Stomach (tissue), 9 donors: ENCODE measurements around the gene TMEM238L. TPM values are rescaled to one million over a fixed set of nuclear protein-coding genes. Genes with fewer than 3 reads are reported as not detected.

Experiments
- DNase-seq, 2 donors: peaks; one replicate each; pipeline versions ENCODE4 v3.0.0 to v3.0.0-alpha.2; 2013 to 2019
- H3K27ac ChIP-seq, 5 donors: fragments of 200-600 bp in 4 of 5; sonication (generic) in 4 of 5; one replicate each; pipeline ENCODE4 v1.5.1; 2013 to 2019; ENCODE audit warnings: mild to moderate bottlenecking in 1 of 5, moderate library complexity in 1 of 5
- H3K27me3 ChIP-seq, 3 donors: fragments of 200-600 bp; sonication (generic); one replicate each; pipeline ENCODE4 v1.5.1; 2017 to 2019; ENCODE audit warnings: mixed run types in 1 of 3
- H3K36me3 ChIP-seq, 4 donors: fragments of 200-600 bp; sonication (generic); 1 replicate in 3 of 4; 2 replicates in 1 of 4; pipeline ENCODE4 v1.5.1; 2016 to 2019
- H3K4me1 ChIP-seq, 4 donors: fragments of 200-600 bp; sonication (generic); one replicate each; pipeline ENCODE4 v1.5.1; 2016 to 2019
- H3K4me3 ChIP-seq, 4 donors: fragments of 200-600 bp; sonication (generic) in 3 of 4; one replicate each; pipeline ENCODE4 v1.5.1; 2016 to 2019; ENCODE audit warnings: mild to moderate bottlenecking in 1 of 4
- H3K9me3 ChIP-seq, 4 donors: fragments of 200-600 bp; sonication (generic); one replicate each; pipeline ENCODE4 v1.5.1; 2016 to 2019
- EP300 ChIP-seq: sonication (generic); formaldehyde crosslinking; IDR thresholded peaks from one replicate; pipeline ENCODE4 v1.6.1; 2017; ENCODE audit warnings: antibody characterized with exemption
- POLR2A ChIP-seq, 4 donors: fragments of 450-650 bp; IDR thresholded peaks; one replicate each; pipeline ENCODE4 v1.6.1; 2016; ENCODE audit warnings: antibody characterized with exemption in 4 of 4, control low read depth in 2 of 4, mild to moderate bottlenecking in 1 of 4, moderate library complexity in 1 of 4
- POLR2AphosphoS5 ChIP-seq, 3 donors: sonication (generic); formaldehyde crosslinking; IDR thresholded peaks; one replicate each; pipeline ENCODE4 v1.6.1; 2016; ENCODE audit warnings: antibody characterized with exemption in 3 of 3
- WGBS, 5 donors: extraction: QIAGEN DNeasy Blood & Tissue Kit in 3 of 5; methylation state at CpG; one replicate each; pipeline versions ENCODE4 v1.1.5 to v1.1.7; 2013 to 2018; 5-methylcytosine and 5-hydroxymethylcytosine counted together
- intact Hi-C: fragments of 100-400 bp; cut with DNase I; formaldehyde crosslinking; loops from one replicate; pipeline ENCODE4 v1.15.1; 2023; ENCODE audit warnings: low total_unique reads
- polyA plus RNA-seq, 3 donors: library from polyadenylated mRNA; stranded (reverse); fragments of 200-250 nt; gene quantifications; one replicate each; pipeline ENCODE4 v1.2.3, GENCODE V29; 2013
- total RNA-seq, 5 donors: library from RNA; depleted of rRNA; stranded (reverse); fragments of >200 nt; gene quantifications; one replicate each; pipeline versions ENCODE4 v1.1.0 to v1.2.3, GENCODE V29; 2014 to 2016
- TF ChIP-seq, protein P1 (sequence below), 7 experiments: fragments of 450-650 bp in 4 of 7; fragments of 200-600 bp in 3 of 7; sonication (generic) in 3 of 7; IDR thresholded peaks; one replicate each; pipeline ENCODE4 v1.5.1; 2016 to 2019; ENCODE audit warnings: antibody characterized with exemption in 7 of 7, control low read depth in 2 of 7, mild to moderate bottlenecking in 1 of 7
- donor health status: healthy with polysubstance abuse.
- donor health status: Bipolar disorder and iron deficiency.
- donor health status: healthy.

The TMEM238L gene
- total and polyA plus RNA-seq, 8 donors = 2.2 to 190 (median 38.2) TPM

DNA sequence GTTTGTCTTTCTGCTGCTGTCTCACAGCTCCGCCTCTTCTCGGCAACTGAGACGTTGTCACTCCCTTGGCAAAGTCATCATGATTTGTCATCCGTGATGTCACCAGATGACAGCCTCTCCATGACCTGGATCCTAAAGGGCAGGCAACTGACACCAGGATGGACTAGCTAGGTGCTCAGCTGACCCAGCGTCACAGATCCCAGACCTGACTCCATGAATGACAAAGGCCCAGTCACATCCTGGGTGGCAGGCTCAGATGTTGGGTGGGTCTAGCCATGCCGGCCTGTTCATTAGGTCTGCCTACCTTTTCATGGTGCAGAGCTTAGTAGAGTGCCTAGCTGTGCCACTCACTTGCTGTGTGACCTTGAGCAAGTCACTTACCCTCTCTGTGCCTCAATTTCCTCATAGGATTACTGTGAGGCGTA is 3.8 kb upstream of the TMEM238L start:
- Histone ChIP-seq H3K27me3 (no peaks in the 10 kb centered on the region), H3K27ac (no peak overlapping the region), H3K4me3 (no peak overlapping the region), H3K36me3 (no peaks in the 10 kb centered on the region), H3K4me1 (peaks cover 9 to 20% (median 14%) of the 10 kb centered on the region in 4 donors), H3K9me3 (no peaks in the 10 kb centered on the region)
- WGBS, 5 donors = 76 to 91% (median 85%) methylated on average over 5 to 7 of the region's 7 CpGs
- TF ChIP-seq POLR2AphosphoS5 (IDR thresholded peaks at IDR 0.05) (no peak), EP300 (no peak), POLR2A (IDR thresholded peaks at IDR 0.05) (no peak)
- TF ChIP-seq, protein P1, sequence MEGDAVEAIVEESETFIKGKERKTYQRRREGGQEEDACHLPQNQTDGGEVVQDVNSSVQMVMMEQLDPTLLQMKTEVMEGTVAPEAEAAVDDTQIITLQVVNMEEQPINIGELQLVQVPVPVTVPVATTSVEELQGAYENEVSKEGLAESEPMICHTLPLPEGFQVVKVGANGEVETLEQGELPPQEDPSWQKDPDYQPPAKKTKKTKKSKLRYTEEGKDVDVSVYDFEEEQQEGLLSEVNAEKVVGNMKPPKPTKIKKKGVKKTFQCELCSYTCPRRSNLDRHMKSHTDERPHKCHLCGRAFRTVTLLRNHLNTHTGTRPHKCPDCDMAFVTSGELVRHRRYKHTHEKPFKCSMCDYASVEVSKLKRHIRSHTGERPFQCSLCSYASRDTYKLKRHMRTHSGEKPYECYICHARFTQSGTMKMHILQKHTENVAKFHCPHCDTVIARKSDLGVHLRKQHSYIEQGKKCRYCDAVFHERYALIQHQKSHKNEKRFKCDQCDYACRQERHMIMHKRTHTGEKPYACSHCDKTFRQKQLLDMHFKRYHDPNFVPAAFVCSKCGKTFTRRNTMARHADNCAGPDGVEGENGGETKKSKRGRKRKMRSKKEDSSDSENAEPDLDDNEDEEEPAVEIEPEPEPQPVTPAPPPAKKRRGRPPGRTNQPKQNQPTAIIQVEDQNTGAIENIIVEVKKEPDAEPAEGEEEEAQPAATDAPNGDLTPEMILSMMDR (IDR thresholded peaks at IDR 0.05) = no peak
- intact Hi-C loops = no loop called here
- no peak for DNase-seq

DNA sequence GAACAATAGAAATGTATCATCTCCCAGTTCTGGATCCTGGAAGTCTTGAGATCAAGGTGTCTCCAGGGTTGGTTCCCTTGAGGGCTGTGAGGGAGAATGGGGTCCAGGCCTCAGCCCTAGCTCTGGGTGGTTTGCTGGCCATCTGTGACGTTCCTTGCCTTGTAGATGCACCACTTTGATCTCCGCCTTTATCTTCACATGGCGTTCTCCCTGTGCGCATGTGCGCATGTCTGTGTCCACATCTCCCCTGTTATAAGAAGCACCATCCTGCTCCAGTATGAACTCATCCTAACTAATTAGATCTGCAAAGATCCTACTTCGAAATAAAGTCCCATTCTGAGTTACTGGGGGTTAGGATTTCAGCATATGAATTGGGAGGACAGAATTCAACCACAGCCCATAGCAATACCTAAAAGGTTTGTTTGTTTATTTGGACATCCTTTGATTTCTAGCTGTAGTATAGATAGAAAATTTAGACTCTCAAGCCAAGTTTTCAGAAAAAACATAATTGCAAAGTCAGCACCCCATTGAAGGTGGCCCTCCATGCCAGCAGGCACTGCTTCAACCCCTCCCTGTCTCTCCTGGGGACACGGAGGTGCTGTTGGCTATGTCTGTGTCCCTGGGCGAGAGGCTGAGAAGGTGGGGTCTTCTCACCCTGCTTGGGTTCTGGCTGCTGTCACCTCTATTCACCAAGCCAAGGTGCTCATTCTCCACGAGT is 2.8 kb upstream of the TMEM238L start:
- no peak overlapping the region for H3K4me3 ChIP-seq
- no peak for DNase-seq
- TF ChIP-seq POLR2AphosphoS5 (IDR thresholded peaks at IDR 0.05) = no peak
- TF ChIP-seq POLR2A (IDR thresholded peaks at IDR 0.05) = no peak
- no peak for TF ChIP-seq EP300
- TF ChIP-seq, protein P1 (IDR thresholded peaks at IDR 0.05) = no peak
- H3K27ac ChIP-seq = peak overlapping the region in 4 of 5 donors; percentile 52 to 96 (median 86)
- WGBS, 5 donors = 76 to 81% (median 78%) methylated on average over 9 of the region's 9 CpGs
- no peaks in the 10 kb centered on the region for H3K9me3 ChIP-seq
- H3K36me3 ChIP-seq = no peaks in the 10 kb centered on the region
- intact Hi-C loops = no loop called here
- peaks cover 8 to 15% (median 13%) of the 10 kb centered on the region in 4 donors for H3K4me1 ChIP-seq
- no peaks in the 10 kb centered on the region for H3K27me3 ChIP-seq

DNA sequence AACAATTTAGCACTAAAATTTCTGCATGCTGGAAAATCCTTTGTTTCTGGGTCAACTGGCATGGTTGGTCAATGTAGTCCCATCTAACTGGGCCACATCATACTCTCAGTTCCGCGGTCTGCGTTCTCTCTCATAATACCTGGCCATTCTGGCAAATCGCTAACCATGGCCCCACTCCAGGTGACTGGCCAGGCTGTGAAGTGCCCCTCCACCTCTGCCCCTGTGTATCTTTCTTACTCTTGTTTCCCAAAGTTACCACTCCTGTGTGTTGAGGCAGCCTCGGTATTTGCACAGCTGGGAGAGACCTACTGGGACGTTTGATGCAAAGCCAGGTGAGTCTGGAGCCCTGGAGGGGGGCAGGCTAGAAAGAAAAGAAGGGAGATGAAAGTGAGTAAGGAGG is 2.0 kb upstream of the TMEM238L start:
- Histone ChIP-seq H3K36me3 (no peaks in the 10 kb centered on the region), H3K27me3 (no peaks in the 10 kb centered on the region), H3K4me1 (peaks cover 8 to 17% (median 15%) of the 10 kb centered on the region in 4 donors), H3K4me3 (no peak overlapping the region), H3K27ac (peak overlapping the region; percentile 9 to 96 (median 86)), H3K9me3 (no peaks in the 10 kb centered on the region)
- intact Hi-C loops = no loop called here
- DNase-seq = peak; percentile 31 to 96
- WGBS, 5 donors = 35 to 80% (median 58%) methylated on average over 6 of the region's 6 CpGs
- peak in 2 of 3 donors; percentile 24 to 55 for TF ChIP-seq POLR2AphosphoS5 (IDR thresholded peaks at IDR 0.05)
- no peak for TF ChIP-seq POLR2A (IDR thresholded peaks at IDR 0.05)

DNA sequence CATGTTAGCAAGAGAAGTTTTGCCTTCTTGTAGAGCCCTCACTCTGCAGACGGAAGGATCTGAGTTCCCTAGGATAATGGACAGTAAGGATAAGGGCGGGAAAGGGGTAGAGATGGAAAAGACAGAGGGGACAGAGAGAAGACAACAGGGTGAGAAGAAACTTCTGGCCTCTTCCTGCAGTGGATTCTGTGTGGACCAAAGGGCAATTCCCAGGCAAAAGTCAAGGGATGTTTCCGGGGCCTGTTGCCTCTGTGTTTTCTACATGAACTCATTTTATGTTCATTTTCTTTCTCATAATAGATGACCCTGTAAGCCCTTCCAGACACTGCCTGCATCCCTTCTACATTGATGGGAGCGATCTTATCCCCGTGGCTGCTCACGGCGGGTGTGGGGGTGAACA is 647 bp upstream of the TMEM238L start:
- Histone ChIP-seq H3K4me1 (peaks cover 8 to 19% (median 16%) of the 10 kb centered on the region in 4 donors), H3K4me3 (peak overlapping the region in 2 of 4 donors; percentile 39 to 46), H3K9me3 (no peaks in the 10 kb centered on the region), H3K36me3 (no peaks in the 10 kb centered on the region), H3K27me3 (no peaks in the 10 kb centered on the region), H3K27ac (peak overlapping the region; percentile 86 to 96 (median 89))
- DNase-seq = no peak
- intact Hi-C loops = no loop called here
- 54 to 75% (median 65%) methylated on average over 7 of the region's 7 CpGs for WGBS, 5 donors
- TF ChIP-seq, protein P1 (IDR thresholded peaks at IDR 0.05) = no peak
- TF ChIP-seq POLR2A (IDR thresholded peaks at IDR 0.05) = no peak
- no peak for TF ChIP-seq EP300

DNA sequence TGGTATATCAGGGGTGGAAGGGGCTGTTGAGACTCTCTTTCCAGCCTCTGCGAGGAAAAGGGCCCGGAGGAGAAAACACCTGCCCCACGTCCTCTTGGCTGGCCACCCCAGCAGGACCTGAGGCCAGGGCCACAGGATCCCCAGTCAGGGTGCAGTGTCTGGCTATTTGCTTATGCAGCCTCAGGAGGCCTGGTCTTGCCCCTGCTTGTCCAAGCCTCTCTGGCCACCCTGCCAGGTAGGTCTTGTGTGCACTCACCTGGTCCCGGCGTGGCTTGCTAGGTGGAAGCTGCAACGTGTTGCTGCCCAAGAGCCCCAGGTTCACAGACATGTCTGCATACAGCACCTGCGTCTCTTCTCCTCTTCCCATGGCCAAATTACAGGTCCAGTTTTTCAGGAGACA is 549 bp downstream of the TMEM238L start:
- DNase-seq = peak; percentile 39 to 68
- peak overlapping the region; percentile 25 to 46 (median 37) for H3K4me3 ChIP-seq
- intact Hi-C loops = no loop called here
- H3K9me3 ChIP-seq = no peaks in the 10 kb centered on the region
- no peaks in the 10 kb centered on the region for H3K36me3 ChIP-seq
- 24 to 76% (median 53%) methylated on average over 7 of the region's 7 CpGs for WGBS, 5 donors
- peaks cover 17 to 30% (median 20%) of the 10 kb centered on the region in 4 donors for H3K4me1 ChIP-seq
- no peak for TF ChIP-seq EP300
- TF ChIP-seq, protein P1 (IDR thresholded peaks at IDR 0.05) = no peak
- TF ChIP-seq POLR2A (IDR thresholded peaks at IDR 0.05) = no peak
- no peak for TF ChIP-seq POLR2AphosphoS5 (IDR thresholded peaks at IDR 0.05)
- peak overlapping the region; percentile 86 to 96 (median 89) for H3K27ac ChIP-seq
- H3K27me3 ChIP-seq = no peaks in the 10 kb centered on the region
